Tibial artery (tissue), 4 donors: ENCODE measurements around the gene DUOXA1.
A peak's percentile ranks its signal among the peaks of the same experiment; 100 is the strongest.
"Not testable (repeated sequence)": the region's sequence is repeated elsewhere in the genome, so short reads cannot be mapped to it uniquely, and the experiment has no call there.

Experiments used
- DNase-seq, 2 donors: peaks; one replicate each; pipeline ENCODE4 v3.0.0-alpha.2; 2019
- H3K27ac ChIP-seq, 2 donors: fragments of 200-600 bp; sonication (generic) in 1 of 2; 1 replicate in 1 of 2; 2 replicates in 1 of 2; pipeline ENCODE4 v1.5.1; 2018 to 2019; ENCODE audit warnings: mild to moderate bottlenecking in 1 of 2
- H3K27me3 ChIP-seq, 2 donors: fragments of 200-600 bp; sonication (generic) in 1 of 2; one replicate each; pipeline versions ENCODE4 v1.5.1 to v1.6.0; 2016 to 2019
- H3K36me3 ChIP-seq, 3 donors: fragments of 200-600 bp; sonication (generic) in 2 of 3; one replicate each; pipeline ENCODE4 v1.5.1; 2016 to 2019; ENCODE audit warnings: mild to moderate bottlenecking in 2 of 3
- H3K4me1 ChIP-seq, 4 donors: fragments of 200-600 bp; sonication (generic) in 2 of 4; 1 replicate in 3 of 4; 2 replicates in 1 of 4; pipeline ENCODE4 v1.5.1; 2016 to 2019
- H3K4me3 ChIP-seq, 2 donors: fragments of 200-600 bp; sonication (generic) in 1 of 2; 1 replicate in 1 of 2; 2 replicates in 1 of 2; pipeline ENCODE4 v1.5.1; 2018 to 2019; ENCODE audit warnings: mild to moderate bottlenecking in 2 of 2
- H3K9me3 ChIP-seq, 3 donors: fragments of 200-600 bp; sonication (generic) in 1 of 3; one replicate each; pipeline ENCODE4 v1.5.1; 2016 to 2019
- intact Hi-C: fragments of 100-400 bp; cut with DNase I; formaldehyde crosslinking; loops from one replicate; pipeline ENCODE4 v1.15.0; 2023; ENCODE audit warnings: low total_unique reads
- TF ChIP-seq, protein P1 (sequence below), 2 experiments: fragments of 200-600 bp in 1 of 2; fragments of 450-650 bp in 1 of 2; IDR thresholded peaks; one replicate each; pipeline ENCODE4 v1.5.1; 2017 to 2019; ENCODE audit warnings: antibody characterized with exemption in 2 of 2, mild to moderate bottlenecking in 1 of 2, moderate library complexity in 1 of 2

The DUOXA1 gene

GRCh38 chr15:45110256-45110820 lies 19.3 kb downstream of the DUOXA1 start:
- Histone ChIP-seq H3K36me3 (no peaks in the 10 kb centered on the region), H3K27me3 (peaks cover 0 to 78% of the 10 kb centered on the region in 2 donors), H3K9me3 (no peaks in the 10 kb centered on the region), H3K4me3 (no peak overlapping the region), H3K4me1 (peaks cover 0 to 29% (median 21%) of the 10 kb centered on the region in 4 donors), H3K27ac (no peak overlapping the region)
- TF ChIP-seq, protein P1, sequence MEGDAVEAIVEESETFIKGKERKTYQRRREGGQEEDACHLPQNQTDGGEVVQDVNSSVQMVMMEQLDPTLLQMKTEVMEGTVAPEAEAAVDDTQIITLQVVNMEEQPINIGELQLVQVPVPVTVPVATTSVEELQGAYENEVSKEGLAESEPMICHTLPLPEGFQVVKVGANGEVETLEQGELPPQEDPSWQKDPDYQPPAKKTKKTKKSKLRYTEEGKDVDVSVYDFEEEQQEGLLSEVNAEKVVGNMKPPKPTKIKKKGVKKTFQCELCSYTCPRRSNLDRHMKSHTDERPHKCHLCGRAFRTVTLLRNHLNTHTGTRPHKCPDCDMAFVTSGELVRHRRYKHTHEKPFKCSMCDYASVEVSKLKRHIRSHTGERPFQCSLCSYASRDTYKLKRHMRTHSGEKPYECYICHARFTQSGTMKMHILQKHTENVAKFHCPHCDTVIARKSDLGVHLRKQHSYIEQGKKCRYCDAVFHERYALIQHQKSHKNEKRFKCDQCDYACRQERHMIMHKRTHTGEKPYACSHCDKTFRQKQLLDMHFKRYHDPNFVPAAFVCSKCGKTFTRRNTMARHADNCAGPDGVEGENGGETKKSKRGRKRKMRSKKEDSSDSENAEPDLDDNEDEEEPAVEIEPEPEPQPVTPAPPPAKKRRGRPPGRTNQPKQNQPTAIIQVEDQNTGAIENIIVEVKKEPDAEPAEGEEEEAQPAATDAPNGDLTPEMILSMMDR (IDR thresholded peaks at IDR 0.05), result no peak
- DNase-seq, result no peak
- intact Hi-C loops, result no loop called here

DNA sequence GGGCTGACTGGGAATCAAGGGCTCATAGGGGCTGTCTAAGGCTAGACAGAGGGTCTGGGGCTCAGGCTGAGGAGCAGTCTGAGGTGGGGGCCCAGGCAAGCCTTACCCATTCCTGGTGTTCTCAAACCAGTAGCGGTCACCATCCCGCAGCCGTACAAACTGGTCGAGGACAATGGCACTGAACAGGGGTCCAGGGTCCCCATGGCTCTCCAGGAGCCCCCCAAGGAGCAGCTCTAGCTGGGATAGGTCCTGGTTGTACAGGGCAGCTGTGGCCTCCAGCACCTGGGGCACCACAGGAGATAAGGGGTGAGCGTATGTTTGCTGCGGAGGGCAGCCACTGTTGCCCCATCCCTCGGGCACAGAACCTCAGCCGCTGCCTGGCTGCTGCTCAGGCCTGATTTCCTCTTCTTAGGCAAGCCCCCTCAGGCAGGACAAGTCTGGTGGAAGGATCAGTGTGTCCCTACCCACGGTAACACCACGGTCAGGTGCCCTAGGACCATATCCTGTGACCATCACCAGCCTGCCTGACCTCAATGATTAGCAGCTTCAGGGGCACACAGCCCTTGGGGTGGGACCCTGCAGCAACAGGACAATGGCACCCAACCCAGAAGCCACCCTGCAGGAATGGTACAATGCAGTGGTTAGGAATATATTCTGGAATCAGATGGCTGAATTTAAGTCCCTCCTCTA lies 21.6 kb downstream of the DUOXA1 start:
- no peaks in the 10 kb centered on the region for H3K9me3 ChIP-seq
- intact Hi-C loops, result no loop called here
- peak in 1 of 2 donors; percentile 51 for DNase-seq
- peaks cover 0 to 56% of the 10 kb centered on the region in 2 donors for H3K27me3 ChIP-seq
- peaks cover 0 to 14% (median 10%) of the 10 kb centered on the region in 4 donors for H3K4me1 ChIP-seq
- TF ChIP-seq, protein P1 (IDR thresholded peaks at IDR 0.05), result no peak
- no peak overlapping the region for H3K4me3 ChIP-seq
- no peaks in the 10 kb centered on the region for H3K36me3 ChIP-seq
- no peak overlapping the region for H3K27ac ChIP-seq

- intact Hi-C loops, result no loop called here
- Histone ChIP-seq H3K4me1 (no peaks in the 10 kb centered on the region), H3K9me3 (no peaks in the 10 kb centered on the region), H3K36me3 (no peaks in the 10 kb centered on the region), H3K4me3 (no peak overlapping the region), H3K27me3 (peaks cover 0 to 40% of the 10 kb centered on the region in 2 donors), H3K27ac (no peak overlapping the region)
- TF ChIP-seq, protein P1 (IDR thresholded peaks at IDR 0.05), result no peak
- DNase-seq, result peak in 1 of 2 donors; percentile 57
Measured at GRCh38 chr15:45106002-45106790, 23.5 kb downstream of the DUOXA1 start.

GRCh38 chr15:45105586-45105985 lies 24.1 kb downstream of the DUOXA1 start:
- DNase-seq, result no peak
- Histone ChIP-seq H3K9me3 (no peaks in the 10 kb centered on the region), H3K4me3 (no peak overlapping the region), H3K4me1 (no peaks in the 10 kb centered on the region), H3K27me3 (peaks cover 0 to 38% of the 10 kb centered on the region in 2 donors), H3K27ac (no peak overlapping the region), H3K36me3 (no peaks in the 10 kb centered on the region)
- intact Hi-C loops, result no loop called here
- TF ChIP-seq, protein P1 (IDR thresholded peaks at IDR 0.05), result no peak

- H3K36me3 ChIP-seq, intact Hi-C loops, H3K4me1 ChIP-seq, H3K27ac ChIP-seq, H3K9me3 ChIP-seq, DNase-seq, H3K4me3 ChIP-seq: not testable (repeated sequence)
- H3K27me3 ChIP-seq, result peaks cover 0 to 28% of the 10 kb centered on the region in 2 donors
Measured at GRCh38 chr15:45104170-45104569, 25.5 kb downstream of the DUOXA1 start.

DNA sequence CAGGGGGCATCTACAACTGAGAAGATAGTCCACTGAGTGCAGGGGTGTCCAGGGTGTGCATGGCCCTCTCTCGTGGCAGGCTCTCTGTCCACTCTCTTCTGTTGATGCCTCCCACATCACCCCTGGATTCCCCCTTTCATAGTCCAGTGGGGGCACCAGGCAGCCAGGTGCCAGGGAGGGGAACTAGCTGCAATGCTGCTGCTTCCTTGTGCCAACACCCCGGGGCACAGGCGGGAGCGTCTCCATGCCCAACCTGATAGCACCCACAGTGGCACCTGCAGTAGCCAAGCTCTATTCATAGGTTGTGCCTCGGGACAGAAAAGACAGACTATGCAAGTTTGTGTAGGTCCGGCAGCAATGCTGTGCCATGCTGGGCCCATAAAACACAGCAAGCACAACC lies 27.5 kb downstream of the DUOXA1 start:
- no peak overlapping the region for H3K4me3 ChIP-seq
- peaks cover 0 to 15% of the 10 kb centered on the region in 2 donors for H3K27me3 ChIP-seq
- no peak overlapping the region for H3K27ac ChIP-seq
- no peaks in the 10 kb centered on the region for H3K4me1 ChIP-seq
- no peaks in the 10 kb centered on the region for H3K36me3 ChIP-seq
- H3K9me3 ChIP-seq, result no peaks in the 10 kb centered on the region
- intact Hi-C loops, result no loop called here
- TF ChIP-seq, protein P1 (IDR thresholded peaks at IDR 0.05), result no peak
- no peak for DNase-seq
